GM12878 (cell line): ENCODE data around the gene SYNPO. TPM values are rescaled to one million over a fixed set of nuclear protein-coding genes. Genes with fewer than 3 reads are reported as not detected.

Experiments
- ASH2L ChIP-seq: fragments of 300-600, 200-600 bp; sonication (generic); IDR thresholded peaks from 2 replicates; pipeline ENCODE4 v1.6.1; 2017; ENCODE audit warnings: low read depth, mild to moderate bottlenecking, borderline replicate concordance
- BMI1 ChIP-seq: fragments of 450-650 bp; IDR thresholded peaks from 2 replicates; pipeline ENCODE4 v1.6.1; 2016; ENCODE audit warnings: mild to moderate bottlenecking, moderate library complexity, borderline replicate concordance
- CBFB ChIP-seq: IDR thresholded peaks from 2 replicates; pipeline ENCODE4 v1.6.1; 2016; ENCODE audit warnings: antibody characterized with exemption, low read depth
- CEBPB ChIP-seq, 2 experiments: fragments of 150-350 bp in 1 of 2; IDR thresholded peaks; 2 replicates each; pipeline ENCODE4 v1.6.1; 2012 to 2014; ENCODE audit warnings: low read depth in 2 of 2, low read length in 2 of 2, borderline replicate concordance in 1 of 2, inconsistent platforms in 1 of 2
- CREB1 ChIP-seq: IDR thresholded peaks from 2 replicates; pipeline ENCODE4 v1.6.1; 2012; ENCODE audit warnings: low read depth, mild to moderate bottlenecking, inconsistent platforms
- DPF2 ChIP-seq: fragments of 450-650 bp; IDR thresholded peaks from 2 replicates; pipeline ENCODE4 v1.6.1; 2017; ENCODE audit warnings: mild to moderate bottlenecking
- IKZF2 ChIP-seq, 2 experiments: fragments of 450-650 bp; IDR thresholded peaks; 2 replicates each; pipeline ENCODE4 v1.6.1; 2017; ENCODE audit warnings: mild to moderate bottlenecking in 2 of 2, moderate library complexity in 2 of 2
- KDM1A ChIP-seq: fragments of 200-600 bp; sonication (generic); IDR thresholded peaks from 2 replicates; pipeline ENCODE4 v1.6.1; 2016; ENCODE audit warnings: borderline replicate concordance
- NRF1 ChIP-seq: conservative IDR thresholded peaks from 2 replicates; pipeline ENCODE4 v1.6.1; 2011; ENCODE audit warnings: mild to moderate bottlenecking, low read depth, low read length, improper control_type of control experiment
- PAX8 ChIP-seq: fragments of 450-650 bp; IDR thresholded peaks from 2 replicates; pipeline ENCODE4 v1.6.1; 2017; ENCODE audit warnings: mild to moderate bottlenecking, moderate library complexity
- PML ChIP-seq: IDR thresholded peaks from 2 replicates; pipeline ENCODE4 v1.6.1; 2012; ENCODE audit warnings: low read length, inconsistent platforms
- POLR2A ChIP-seq: IDR thresholded peaks from 2 replicates; pipeline ENCODE4 v1.6.1; 2011; ENCODE audit warnings: low read depth, mild to moderate bottlenecking, low read length
- POLR2AphosphoS5 ChIP-seq: IDR thresholded peaks from 2 replicates; pipeline ENCODE4 v1.6.1; 2011; ENCODE audit warnings: mild to moderate bottlenecking, low read length, inconsistent platforms
- RB1 ChIP-seq: fragments of 450-650 bp; formaldehyde crosslinking; IDR thresholded peaks from 2 replicates; pipeline ENCODE4 v1.6.1; 2017; ENCODE audit warnings: mild to moderate bottlenecking, borderline replicate concordance
- SMC3 ChIP-seq: IDR thresholded peaks from 2 replicates; pipeline ENCODE4 v1.6.1; 2011; ENCODE audit warnings: low read length, improper control_type of control experiment, borderline replicate concordance
- YY1 ChIP-seq: IDR thresholded peaks from 2 replicates; pipeline ENCODE4 v1.6.1; 2011; ENCODE audit warnings: low read depth, mild to moderate bottlenecking, low read length
- ZNF622 ChIP-seq: fragments of 450-650 bp; IDR thresholded peaks from 2 replicates; pipeline ENCODE4 v1.6.1; 2017; ENCODE audit warnings: mild to moderate bottlenecking, inconsistent platforms
- ZSCAN29 ChIP-seq: fragments of 450-650 bp; IDR thresholded peaks from 2 replicates; pipeline ENCODE4 v1.6.1; 2017; ENCODE audit warnings: mild to moderate bottlenecking, moderate library complexity
- polyA plus RNA-seq, 11 experiments: library from polyadenylated mRNA; depleted of rRNA in 4 of 11; unstranded in 6 of 11; stranded (reverse) in 5 of 11; fragments of >200 nt; fragmentation: Nextera tagmentation in 4 of 11; fragmentation: Illumina TruSeq in 1 of 11; extraction: Ambion mirVana in 4 of 11; extraction: Trizol in 1 of 11; gene quantifications; 1 replicate in 1 of 11; 2 replicates in 10 of 11; pipeline versions ENCODE4 v1.2.1 to v1.2.3, GENCODE V29; 2011 to 2016; ENCODE audit warnings: inconsistent platforms in 2 of 11, missing spikeins in 2 of 11, low read depth in 1 of 11
- total RNA-seq, 4 experiments: library from RNA; depleted of rRNA in 3 of 4; stranded (reverse); fragments of >200 nt in 3 of 4; fragmentation: Illumina TruSeq in 1 of 4; extraction: Trizol in 1 of 4; gene quantifications; 2 replicates each; pipeline versions ENCODE4 v1.2.1 to v1.2.3, GENCODE V29; 2013 to 2021
- TF ChIP-seq, protein P1 (sequence below): fragments of 150-350 bp; IDR thresholded peaks from 2 replicates; pipeline ENCODE4 v1.6.1; 2016; ENCODE audit warnings: low read depth, low read length
- TF ChIP-seq, protein P2 (sequence below): fragments of 450-650 bp; IDR thresholded peaks from 2 replicates; pipeline ENCODE4 v1.6.1; 2017; ENCODE audit warnings: antibody characterized with exemption, mild to moderate bottlenecking, moderate library complexity
- TF ChIP-seq, protein P3 (sequence below): fragments of 450-650 bp; IDR thresholded peaks from 2 replicates; pipeline ENCODE4 v1.6.1; 2017; ENCODE audit warnings: mild to moderate bottlenecking, low read depth, inconsistent platforms; ENCODE audit not compliant: poor library complexity, severe bottlenecking

Gene SYNPO
- total and polyA plus RNA-seq, 10 of the 15 experiments (the other 5 are each of a cell fraction or from before 2014, with no cell fraction given): 0.77 to 21.0 (median 3.9) TPM

DNA sequence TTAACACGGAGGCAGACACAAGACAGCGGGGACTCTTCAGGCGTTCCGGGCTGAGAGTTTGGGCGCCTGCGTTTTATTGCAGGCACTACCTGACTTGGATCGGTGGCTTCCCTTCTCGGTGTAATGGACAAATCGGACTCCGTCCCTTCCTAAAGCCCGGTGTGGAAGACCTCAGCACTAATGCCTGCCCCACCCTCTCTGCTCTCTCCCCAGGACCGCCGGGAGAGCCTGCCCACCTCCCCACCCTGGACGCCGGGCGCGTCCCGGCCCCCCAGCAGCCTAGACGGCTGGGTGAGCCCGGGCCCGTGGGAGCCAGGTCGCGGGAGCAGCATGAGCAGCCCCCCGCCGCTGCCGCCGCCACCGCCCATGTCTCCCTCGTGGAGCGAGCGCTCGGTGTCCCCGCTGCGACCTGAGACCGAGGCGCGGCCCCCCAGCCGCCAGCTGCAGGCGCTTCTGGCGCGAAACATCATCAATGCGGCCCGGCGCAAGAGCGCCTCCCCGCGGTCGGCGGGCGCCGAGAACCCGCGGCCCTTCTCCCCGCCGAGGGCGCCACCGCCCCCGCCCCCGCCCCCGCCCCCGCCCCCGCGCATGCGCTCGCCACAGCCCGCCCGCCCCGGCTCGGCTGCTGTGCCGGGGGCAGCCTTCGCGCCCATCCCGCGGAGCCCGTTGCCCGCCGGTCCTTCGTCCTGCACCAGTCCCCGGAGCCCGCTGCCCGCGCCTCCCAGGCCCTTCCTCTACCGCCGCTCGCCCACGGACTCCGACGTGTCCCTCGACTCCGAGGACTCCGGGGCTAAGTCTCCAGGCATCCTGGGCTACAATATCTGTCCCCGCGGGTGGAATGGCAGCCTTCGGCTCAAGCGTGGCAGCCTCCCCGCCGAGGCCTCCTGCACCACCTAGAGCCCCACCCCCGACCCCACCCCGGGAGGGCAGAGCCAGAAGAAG is 16.0 kb downstream of the SYNPO start (continued):
- TF ChIP-seq, protein P1, sequence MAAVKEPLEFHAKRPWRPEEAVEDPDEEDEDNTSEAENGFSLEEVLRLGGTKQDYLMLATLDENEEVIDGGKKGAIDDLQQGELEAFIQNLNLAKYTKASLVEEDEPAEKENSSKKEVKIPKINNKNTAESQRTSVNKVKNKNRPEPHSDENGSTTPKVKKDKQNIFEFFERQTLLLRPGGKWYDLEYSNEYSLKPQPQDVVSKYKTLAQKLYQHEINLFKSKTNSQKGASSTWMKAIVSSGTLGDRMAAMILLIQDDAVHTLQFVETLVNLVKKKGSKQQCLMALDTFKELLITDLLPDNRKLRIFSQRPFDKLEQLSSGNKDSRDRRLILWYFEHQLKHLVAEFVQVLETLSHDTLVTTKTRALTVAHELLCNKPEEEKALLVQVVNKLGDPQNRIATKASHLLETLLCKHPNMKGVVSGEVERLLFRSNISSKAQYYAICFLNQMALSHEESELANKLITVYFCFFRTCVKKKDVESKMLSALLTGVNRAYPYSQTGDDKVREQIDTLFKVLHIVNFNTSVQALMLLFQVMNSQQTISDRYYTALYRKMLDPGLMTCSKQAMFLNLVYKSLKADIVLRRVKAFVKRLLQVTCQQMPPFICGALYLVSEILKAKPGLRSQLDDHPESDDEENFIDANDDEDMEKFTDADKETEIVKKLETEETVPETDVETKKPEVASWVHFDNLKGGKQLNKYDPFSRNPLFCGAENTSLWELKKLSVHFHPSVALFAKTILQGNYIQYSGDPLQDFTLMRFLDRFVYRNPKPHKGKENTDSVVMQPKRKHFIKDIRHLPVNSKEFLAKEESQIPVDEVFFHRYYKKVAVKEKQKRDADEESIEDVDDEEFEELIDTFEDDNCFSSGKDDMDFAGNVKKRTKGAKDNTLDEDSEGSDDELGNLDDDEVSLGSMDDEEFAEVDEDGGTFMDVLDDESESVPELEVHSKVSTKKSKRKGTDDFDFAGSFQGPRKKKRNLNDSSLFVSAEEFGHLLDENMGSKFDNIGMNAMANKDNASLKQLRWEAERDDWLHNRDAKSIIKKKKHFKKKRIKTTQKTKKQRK: no peak
- no peak for TF ChIP-seq KDM1A
- no peak for TF ChIP-seq IKZF2 (IDR thresholded peaks at IDR 0.05)
- no peak for TF ChIP-seq ZNF622
- 0 out of 2 replicates have a peak, but pooled peaks have one; percentile 13 for TF ChIP-seq POLR2AphosphoS5
- no peak for TF ChIP-seq ZSCAN29
- TF ChIP-seq DPF2: 0 out of 2 replicates have a peak, but pooled peaks have one; percentile 52
- TF ChIP-seq SMC3: peak; percentile 74
- TF ChIP-seq POLR2A: peak; percentile 60
- TF ChIP-seq ASH2L: no peak
- TF ChIP-seq CEBPB (IDR thresholded peaks at IDR 0.05; ENCODE audit: borderline replicate concordance in 1 of 2, low read depth in 2 of 2, low read length in 2 of 2): no peak
- TF ChIP-seq RB1: peak; percentile 96; the same call in 1 of the 2 replicates
- no peak for TF ChIP-seq PML
- no peak for TF ChIP-seq BMI1
- no peak for TF ChIP-seq PAX8
- TF ChIP-seq, protein P2, sequence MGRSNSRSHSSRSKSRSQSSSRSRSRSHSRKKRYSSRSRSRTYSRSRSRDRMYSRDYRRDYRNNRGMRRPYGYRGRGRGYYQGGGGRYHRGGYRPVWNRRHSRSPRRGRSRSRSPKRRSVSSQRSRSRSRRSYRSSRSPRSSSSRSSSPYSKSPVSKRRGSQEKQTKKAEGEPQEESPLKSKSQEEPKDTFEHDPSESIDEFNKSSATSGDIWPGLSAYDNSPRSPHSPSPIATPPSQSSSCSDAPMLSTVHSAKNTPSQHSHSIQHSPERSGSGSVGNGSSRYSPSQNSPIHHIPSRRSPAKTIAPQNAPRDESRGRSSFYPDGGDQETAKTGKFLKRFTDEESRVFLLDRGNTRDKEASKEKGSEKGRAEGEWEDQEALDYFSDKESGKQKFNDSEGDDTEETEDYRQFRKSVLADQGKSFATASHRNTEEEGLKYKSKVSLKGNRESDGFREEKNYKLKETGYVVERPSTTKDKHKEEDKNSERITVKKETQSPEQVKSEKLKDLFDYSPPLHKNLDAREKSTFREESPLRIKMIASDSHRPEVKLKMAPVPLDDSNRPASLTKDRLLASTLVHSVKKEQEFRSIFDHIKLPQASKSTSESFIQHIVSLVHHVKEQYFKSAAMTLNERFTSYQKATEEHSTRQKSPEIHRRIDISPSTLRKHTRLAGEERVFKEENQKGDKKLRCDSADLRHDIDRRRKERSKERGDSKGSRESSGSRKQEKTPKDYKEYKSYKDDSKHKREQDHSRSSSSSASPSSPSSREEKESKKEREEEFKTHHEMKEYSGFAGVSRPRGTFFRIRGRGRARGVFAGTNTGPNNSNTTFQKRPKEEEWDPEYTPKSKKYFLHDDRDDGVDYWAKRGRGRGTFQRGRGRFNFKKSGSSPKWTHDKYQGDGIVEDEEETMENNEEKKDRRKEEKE: no peak
- TF ChIP-seq CBFB: no peak
- TF ChIP-seq NRF1: 0 out of 2 replicates have a peak, but pooled peaks have one; percentile 23
- TF ChIP-seq, protein P3, sequence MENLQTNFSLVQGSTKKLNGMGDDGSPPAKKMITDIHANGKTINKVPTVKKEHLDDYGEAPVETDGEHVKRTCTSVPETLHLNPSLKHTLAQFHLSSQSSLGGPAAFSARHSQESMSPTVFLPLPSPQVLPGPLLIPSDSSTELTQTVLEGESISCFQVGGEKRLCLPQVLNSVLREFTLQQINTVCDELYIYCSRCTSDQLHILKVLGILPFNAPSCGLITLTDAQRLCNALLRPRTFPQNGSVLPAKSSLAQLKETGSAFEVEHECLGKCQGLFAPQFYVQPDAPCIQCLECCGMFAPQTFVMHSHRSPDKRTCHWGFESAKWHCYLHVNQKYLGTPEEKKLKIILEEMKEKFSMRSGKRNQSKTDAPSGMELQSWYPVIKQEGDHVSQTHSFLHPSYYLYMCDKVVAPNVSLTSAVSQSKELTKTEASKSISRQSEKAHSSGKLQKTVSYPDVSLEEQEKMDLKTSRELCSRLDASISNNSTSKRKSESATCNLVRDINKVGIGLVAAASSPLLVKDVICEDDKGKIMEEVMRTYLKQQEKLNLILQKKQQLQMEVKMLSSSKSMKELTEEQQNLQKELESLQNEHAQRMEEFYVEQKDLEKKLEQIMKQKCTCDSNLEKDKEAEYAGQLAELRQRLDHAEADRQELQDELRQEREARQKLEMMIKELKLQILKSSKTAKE: no peak
- peak; percentile 52; the same call in 1 of the 2 replicates for TF ChIP-seq YY1
- TF ChIP-seq CREB1: 0 out of 2 replicates have a peak, but pooled peaks have one; percentile 13
